Endothelial cell (in vitro differentiated cells): ENCODE measurements around the gene STK11. TPM values are rescaled to one million over a fixed set of nuclear protein-coding genes. Genes with fewer than 3 reads are reported as not detected.

Experiments used
- DNase-seq: peaks from one replicate; pipeline ENCODE4 v3.0.0; 2021; ENCODE audit warnings: low spot score
- H3K27ac Mint-ChIP-seq: one replicate; pipeline ENCODE4 v1.8.0; 2021; ENCODE audit warnings: mixed read lengths, inconsistent platforms; ENCODE audit not compliant: unreplicated experiment
- H3K27me3 Mint-ChIP-seq: one replicate; pipeline ENCODE4 v1.8.0; 2021; ENCODE audit warnings: mild to moderate bottlenecking, moderate library complexity, mixed read lengths, inconsistent platforms; ENCODE audit not compliant: unreplicated experiment
- H3K36me3 Mint-ChIP-seq: one replicate; pipeline ENCODE4 v1.8.0; 2021; ENCODE audit warnings: mild to moderate bottlenecking, low read depth, mixed read lengths, inconsistent platforms; ENCODE audit not compliant: unreplicated experiment
- H3K4me1 Mint-ChIP-seq: one replicate; pipeline ENCODE4 v1.8.0; 2021; ENCODE audit warnings: mild to moderate bottlenecking, mixed read lengths, inconsistent platforms; ENCODE audit not compliant: unreplicated experiment
- H3K4me3 Mint-ChIP-seq: one replicate; pipeline ENCODE4 v1.8.0; 2021; ENCODE audit warnings: mild to moderate bottlenecking, mixed read lengths, inconsistent platforms; ENCODE audit not compliant: unreplicated experiment
- H3K9me3 Mint-ChIP-seq: one replicate; pipeline ENCODE4 v1.8.0; 2021; ENCODE audit warnings: mixed read lengths, inconsistent platforms; ENCODE audit not compliant: unreplicated experiment
- CTCF ChIP-seq: fragments of 200-600 bp; sonication (generic); IDR thresholded peaks from one replicate; pipeline ENCODE4 v1.5.0; 2021; ENCODE audit warnings: antibody characterized with exemption; ENCODE audit not compliant: unreplicated experiment
- total RNA-seq: library from RNA; stranded (reverse); fragmentation: NEBNext Ultra II Directional; extraction: Animal tissue kit (Norgen Biotek cat#: 25700); gene quantifications from one replicate; pipeline ENCODE4 v1.2.1, GENCODE V29; 2021; ENCODE audit not compliant: unreplicated experiment

Gene STK11
- total RNA-seq, 1 donor from 2014 or later: 63.9 TPM

- no peaks in the 10 kb centered on the region for H3K9me3 Mint-ChIP-seq
- H3K27me3 Mint-ChIP-seq: no peaks in the 10 kb centered on the region
- no peaks in the 10 kb centered on the region for H3K4me1 Mint-ChIP-seq
- H3K4me3 Mint-ChIP-seq: no peak overlapping the region
- DNase-seq: no peak
- TF ChIP-seq CTCF: no peak
- H3K27ac Mint-ChIP-seq: no peak overlapping the region
- peaks cover 4% of the 10 kb centered on the region for H3K36me3 Mint-ChIP-seq
Measured at GRCh38 chr19:1224047-1224825, 18.7 kb downstream of the STK11 start.

- Mint-ChIP-seq H3K36me3 (peaks cover 4% of the 10 kb centered on the region), H3K4me1 (no peaks in the 10 kb centered on the region), H3K4me3 (no peak overlapping the region), H3K27me3 (no peaks in the 10 kb centered on the region), H3K9me3 (no peaks in the 10 kb centered on the region), H3K27ac (no peak overlapping the region)
- no peak for TF ChIP-seq CTCF
- no peak for DNase-seq
Measured at GRCh38 chr19:1224847-1225246, 19.3 kb downstream of the STK11 start.

- TF ChIP-seq CTCF: no peak
- Mint-ChIP-seq H3K36me3 (peaks cover 4% of the 10 kb centered on the region), H3K4me1 (no peaks in the 10 kb centered on the region), H3K9me3 (no peaks in the 10 kb centered on the region), H3K27me3 (peaks cover 2% of the 10 kb centered on the region), H3K27ac (no peak overlapping the region), H3K4me3 (no peak overlapping the region)
- DNase-seq: no peak
Measured at GRCh38 chr19:1225440-1226226, 20.1 kb downstream of the STK11 start.

- no peaks in the 10 kb centered on the region for H3K4me1 Mint-ChIP-seq
- peaks cover 4% of the 10 kb centered on the region for H3K36me3 Mint-ChIP-seq
- TF ChIP-seq CTCF: no peak
- H3K9me3 Mint-ChIP-seq: no peaks in the 10 kb centered on the region
- no peak for DNase-seq
- H3K27me3 Mint-ChIP-seq: peaks cover 2% of the 10 kb centered on the region
- H3K4me3 Mint-ChIP-seq: no peak overlapping the region
- no peak overlapping the region for H3K27ac Mint-ChIP-seq
Measured at GRCh38 chr19:1226227-1226518, 20.6 kb downstream of the STK11 start.
